Lung (tissue), 12 donors: Measurements from ENCODE around the gene HTR3A. TPM values are rescaled to one million over a fixed set of nuclear protein-coding genes. Genes with fewer than 3 reads are reported as not detected.

Experiments
- ATAC-seq: fragments of 200-7000 bp; cut with Tn5 transposase; one replicate; pipeline ENCODE4 v1.9.1; 2020; ENCODE audit warnings: moderate number of reproducible peaks; ENCODE audit not compliant: insufficient read depth, low FRiP score
- DNase-seq, 3 donors: peaks; one replicate each; pipeline ENCODE4 v3.0.0-alpha.2; 2013 to 2017
- H3K27ac ChIP-seq, 2 donors: one replicate each; pipeline ENCODE4 v1.5.1; 2013; ENCODE audit warnings: mild to moderate bottlenecking in 2 of 2, moderate library complexity in 2 of 2, control low read depth in 1 of 2, inconsistent platforms in 1 of 2, low read depth in 1 of 2, low read length in 1 of 2
- H3K27me3 ChIP-seq, 3 donors: one replicate each; pipeline ENCODE4 v1.5.1; 2013; ENCODE audit warnings: low read length in 2 of 3; ENCODE audit not compliant: control insufficient read depth in 3 of 3, insufficient read depth in 3 of 3
- H3K36me3 ChIP-seq, 4 donors: one replicate each; pipeline ENCODE4 v1.5.1; 2013; ENCODE audit warnings: low read length in 4 of 4, mild to moderate bottlenecking in 1 of 4, moderate library complexity in 1 of 4; ENCODE audit not compliant: control insufficient read depth in 4 of 4, insufficient read depth in 4 of 4
- H3K4me1 ChIP-seq, 5 donors: one replicate each; pipeline ENCODE4 v1.5.1; 2013; ENCODE audit warnings: low read length in 5 of 5, mild to moderate bottlenecking in 2 of 5, moderate library complexity in 1 of 5; ENCODE audit not compliant: control insufficient read depth in 5 of 5, insufficient read depth in 5 of 5
- H3K4me3 ChIP-seq: one replicate; pipeline ENCODE4 v1.5.1; 2013; ENCODE audit warnings: mild to moderate bottlenecking, control low read depth, moderate library complexity
- H3K9ac ChIP-seq, 2 donors: one replicate each; pipeline ENCODE4 v1.5.1; 2013; ENCODE audit warnings: low read length in 2 of 2, control low read depth in 1 of 2; ENCODE audit not compliant: insufficient read depth in 1 of 2
- H3K9me3 ChIP-seq, 4 donors: one replicate each; pipeline ENCODE4 v1.5.1; 2013; ENCODE audit warnings: low read length in 3 of 4, mild to moderate bottlenecking in 1 of 4, moderate library complexity in 1 of 4; ENCODE audit not compliant: control insufficient read depth in 4 of 4, insufficient read depth in 3 of 4
- CTCF ChIP-seq: IDR thresholded peaks from 2 replicates; pipeline ENCODE4 v1.5.1; 2012; ENCODE audit warnings: mild to moderate bottlenecking; ENCODE audit errors: control extremely low read depth, extremely low read depth
- WGBS, 2 donors: extraction: QIAGEN DNeasy Blood & Tissue Kit; methylation state at CpG; one replicate each; pipeline ENCODE4 v1.1.7; 2013; 5-methylcytosine and 5-hydroxymethylcytosine counted together
- polyA plus RNA-seq, 2 donors: library from polyadenylated mRNA; stranded (reverse); fragments of 200-250 nt; gene quantifications; one replicate each; pipeline ENCODE4 v1.2.1, GENCODE V29; 2013
- total RNA-seq, 2 donors: library from RNA; depleted of rRNA in 1 of 2; stranded (reverse); fragments of >200 nt in 1 of 2; gene quantifications; one replicate each; pipeline ENCODE4 v1.2.1, GENCODE V29; 2014 to 2021
- donor health status: control.
- donor health status: control.
- donor health status: Bipolar disorder and iron deficiency.
- donor health status: healthy.
- donor health status: DM: yes; HTN: yes; CAD: no.

Gene HTR3A
- total and polyA plus RNA-seq, 4 donors: 0.16 to 0.78 (median 0.43) TPM; not detected in 1

- no peak for TF ChIP-seq CTCF
- 83 to 91% methylated on average over 4 of the region's 4 CpGs for WGBS, 2 donors
- H3K4me1 ChIP-seq: no peaks in the 10 kb centered on the region
- no peaks in the 10 kb centered on the region for H3K36me3 ChIP-seq
- no peak overlapping the region for H3K4me3 ChIP-seq
- no peak overlapping the region for H3K27ac ChIP-seq
- no peak for ATAC-seq
- no peak for DNase-seq
- H3K9me3 ChIP-seq: peaks cover 0 to 5% (median 0%) of the 10 kb centered on the region in 4 donors
- H3K9ac ChIP-seq: no peak overlapping the region
- peaks cover 0 to 15% (median 0%) of the 10 kb centered on the region in 3 donors for H3K27me3 ChIP-seq
Measured at GRCh38 chr11:113985906-113986305, 11.0 kb downstream of the HTR3A start.

GRCh38 chr11:113986351-113987140, 11.6 kb downstream of the HTR3A start:
- Histone ChIP-seq H3K27me3 (peaks cover 0 to 15% (median 0%) of the 10 kb centered on the region in 3 donors), H3K4me1 (no peaks in the 10 kb centered on the region), H3K9ac (no peak overlapping the region), H3K27ac (no peak overlapping the region), H3K36me3 (no peaks in the 10 kb centered on the region), H3K4me3 (no peak overlapping the region), H3K9me3 (peaks cover 0 to 5% (median 0%) of the 10 kb centered on the region in 4 donors)
- 85 to 94% methylated on average over 18 of the region's 18 CpGs for WGBS, 2 donors
- TF ChIP-seq CTCF: no peak
- DNase-seq: no peak
- no peak for ATAC-seq

- no peaks in the 10 kb centered on the region for H3K36me3 ChIP-seq
- no peak for ATAC-seq
- no peak for DNase-seq
- 71 to 87% methylated on average over 15 of the region's 15 CpGs for WGBS, 2 donors
- H3K4me3 ChIP-seq: no peak overlapping the region
- TF ChIP-seq CTCF: no peak
- no peaks in the 10 kb centered on the region for H3K4me1 ChIP-seq
- no peak overlapping the region for H3K27ac ChIP-seq
- peaks cover 0 to 6% (median 0%) of the 10 kb centered on the region in 3 donors for H3K27me3 ChIP-seq
- peaks cover 0 to 2% (median 0%) of the 10 kb centered on the region in 4 donors for H3K9me3 ChIP-seq
- no peak overlapping the region for H3K9ac ChIP-seq
Measured at GRCh38 chr11:113989381-113989780, 14.5 kb downstream of the HTR3A start.

- WGBS, 2 donors: 59 to 74% methylated on average over 2 of the region's 2 CpGs
- Histone ChIP-seq H3K36me3 (no peaks in the 10 kb centered on the region), H3K9me3 (peaks cover 0 to 2% (median 0%) of the 10 kb centered on the region in 4 donors), H3K27ac (no peak overlapping the region), H3K4me1 (no peaks in the 10 kb centered on the region), H3K4me3 (no peak overlapping the region), H3K9ac (no peak overlapping the region), H3K27me3 (peaks cover 0 to 6% (median 0%) of the 10 kb centered on the region in 3 donors)
- DNase-seq: no peak
- no peak for TF ChIP-seq CTCF
- ATAC-seq: no peak
Measured at GRCh38 chr11:113989916-113990315, 15.0 kb downstream of the HTR3A start.
